Iris pigment epithelial cell (primary cell): ENCODE measurements around the gene BHLHE23.

ENCODE experiments used
- DNase-seq: peaks from one replicate; pipeline ENCODE4 v3.0.0-alpha.2; 2011; ENCODE audit warnings: low read depth

BHLHE23 gene

DNA sequence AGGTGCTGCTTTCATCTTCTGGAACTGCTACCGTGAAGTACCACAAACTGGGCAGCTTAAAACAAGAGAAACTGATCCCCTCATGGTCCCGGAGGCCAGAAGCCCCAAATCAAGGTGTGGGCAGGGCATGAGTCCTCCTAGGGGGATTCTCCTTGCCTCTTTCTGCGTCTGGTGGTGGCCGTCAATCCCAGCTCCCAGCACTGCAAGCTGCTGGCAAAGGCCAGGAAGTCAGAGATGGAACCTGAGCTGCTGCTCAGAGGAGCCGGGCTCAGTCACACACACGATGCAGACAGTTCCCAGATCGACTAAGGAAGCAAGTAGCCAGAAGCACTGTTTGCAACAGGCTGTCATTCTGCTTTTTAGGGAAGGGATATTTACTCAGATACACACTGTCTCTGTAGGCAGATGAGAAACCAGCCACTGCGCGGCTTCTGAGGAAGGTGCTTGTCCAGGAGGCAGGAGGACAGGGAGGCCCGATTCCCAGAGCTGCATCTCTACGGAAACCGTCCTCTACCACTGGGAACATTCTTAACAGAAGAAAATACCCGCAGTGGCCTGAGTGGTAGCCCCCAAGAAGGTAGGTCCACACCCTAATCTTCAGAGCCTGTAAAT lies 15.5 kb downstream of the BHLHE23 start:
- no peak for DNase-seq

DNA sequence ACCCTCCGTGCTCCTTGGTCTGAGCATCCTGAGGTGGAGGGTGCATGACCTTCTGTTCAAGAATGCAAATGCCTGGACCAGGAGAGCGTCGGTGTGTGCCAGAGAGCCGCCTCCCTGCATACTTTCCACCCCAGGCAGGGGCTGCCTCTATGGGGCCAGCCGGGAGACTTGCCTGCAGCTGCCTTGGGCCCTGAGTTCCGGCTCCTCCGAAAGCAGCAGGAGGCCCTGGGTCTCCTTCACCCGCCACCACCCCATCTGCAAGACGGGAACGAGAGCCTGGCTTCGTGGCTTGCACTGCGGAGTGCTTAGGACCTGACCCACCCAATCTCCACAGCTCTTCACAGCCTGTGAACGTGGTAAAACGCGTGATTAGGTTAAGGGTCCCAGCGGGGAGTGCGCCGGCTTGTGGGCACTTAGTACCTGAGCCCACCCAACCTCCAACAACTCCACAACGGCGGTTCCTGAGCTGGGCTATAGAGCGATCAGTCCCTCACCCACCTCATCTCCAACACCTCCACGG lies 16.4 kb downstream of the BHLHE23 start:
- DNase-seq, result no peak

DNA sequence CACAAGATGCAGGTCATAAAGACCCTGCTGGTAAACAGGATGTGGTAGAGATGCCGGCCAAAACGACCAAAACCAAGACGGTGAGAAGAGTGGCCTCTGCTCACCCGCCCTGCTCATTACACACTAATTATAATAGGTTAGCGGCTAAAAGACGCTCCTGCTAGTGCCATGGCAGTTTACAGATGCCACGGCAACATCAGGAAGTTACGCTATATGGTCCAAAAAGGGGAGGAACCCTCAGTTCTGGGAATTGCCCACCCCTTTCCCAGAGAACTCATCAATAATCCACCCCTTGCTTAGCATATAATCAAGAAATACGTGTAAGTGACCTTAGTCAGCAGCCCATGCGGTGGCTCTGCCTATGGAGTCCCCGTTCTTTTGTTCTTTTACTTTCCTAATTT lies 17.6 kb downstream of the BHLHE23 start:
- no peak for DNase-seq

DNA sequence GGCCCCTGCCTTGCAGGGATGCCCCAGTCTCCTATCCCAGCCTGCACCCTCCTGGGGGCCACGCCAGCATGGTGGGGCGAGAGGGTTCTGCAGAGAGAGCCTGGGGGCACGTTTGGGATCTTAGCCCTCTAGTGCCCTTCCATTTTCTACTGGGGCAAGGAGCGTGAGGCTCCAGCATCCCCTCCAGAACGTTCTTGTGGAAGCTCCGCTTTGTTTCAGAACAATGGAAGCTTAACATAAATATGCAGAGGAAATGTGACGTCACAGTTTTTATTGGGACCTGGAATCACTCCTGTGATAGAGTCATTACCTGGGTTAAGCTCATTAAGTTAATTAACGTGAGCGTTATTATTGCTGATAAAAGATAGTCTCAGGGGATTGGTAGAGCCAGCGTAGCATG lies 19.6 kb downstream of the BHLHE23 start:
- no peak for DNase-seq

DNA sequence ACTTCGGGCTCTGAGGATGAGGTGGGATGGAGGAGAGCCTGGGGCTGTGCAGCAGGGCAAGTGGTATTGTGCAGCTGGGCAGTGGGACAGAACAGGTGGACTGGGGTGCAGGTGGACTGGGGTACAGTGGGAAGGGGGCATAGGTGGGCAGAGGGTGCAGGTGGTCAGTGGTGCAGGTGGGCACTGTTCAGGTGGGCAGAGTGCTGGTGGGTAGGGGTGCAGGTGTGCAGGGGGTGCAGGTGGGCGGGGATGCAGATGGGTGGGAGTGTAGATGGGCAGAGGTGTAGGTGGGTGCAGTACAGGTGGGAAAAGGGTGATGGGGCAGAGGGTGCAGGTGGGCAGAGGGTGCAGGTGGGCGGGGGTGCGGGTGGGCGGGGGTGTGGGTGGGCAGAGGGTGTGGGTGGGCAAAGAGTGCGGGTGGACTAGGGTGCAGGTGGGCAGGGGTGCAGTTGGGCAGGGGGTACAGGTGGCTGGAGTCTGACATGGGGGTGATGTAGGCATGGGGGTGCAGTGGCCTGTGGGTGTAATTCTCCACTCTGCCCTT lies 20.4 kb downstream of the BHLHE23 start:
- no peak for DNase-seq

DNA sequence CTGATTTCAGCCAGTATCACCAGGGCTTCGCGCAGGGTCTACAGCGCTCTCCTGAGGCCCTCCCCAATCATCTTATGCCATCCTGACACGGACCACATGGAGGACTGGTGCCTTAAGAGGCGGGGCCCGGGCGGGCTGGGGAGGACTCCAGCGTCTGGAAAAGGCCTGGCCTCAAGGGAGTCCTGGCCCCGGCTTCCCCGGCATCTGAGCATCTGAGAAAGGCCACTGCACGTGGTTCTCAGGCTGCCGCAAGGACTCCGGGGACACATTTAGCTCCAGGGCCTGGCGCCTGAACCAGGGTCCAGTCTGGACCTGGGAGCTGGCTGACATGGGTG lies 21.4 kb downstream of the BHLHE23 start:
- DNase-seq, result no peak

DNA sequence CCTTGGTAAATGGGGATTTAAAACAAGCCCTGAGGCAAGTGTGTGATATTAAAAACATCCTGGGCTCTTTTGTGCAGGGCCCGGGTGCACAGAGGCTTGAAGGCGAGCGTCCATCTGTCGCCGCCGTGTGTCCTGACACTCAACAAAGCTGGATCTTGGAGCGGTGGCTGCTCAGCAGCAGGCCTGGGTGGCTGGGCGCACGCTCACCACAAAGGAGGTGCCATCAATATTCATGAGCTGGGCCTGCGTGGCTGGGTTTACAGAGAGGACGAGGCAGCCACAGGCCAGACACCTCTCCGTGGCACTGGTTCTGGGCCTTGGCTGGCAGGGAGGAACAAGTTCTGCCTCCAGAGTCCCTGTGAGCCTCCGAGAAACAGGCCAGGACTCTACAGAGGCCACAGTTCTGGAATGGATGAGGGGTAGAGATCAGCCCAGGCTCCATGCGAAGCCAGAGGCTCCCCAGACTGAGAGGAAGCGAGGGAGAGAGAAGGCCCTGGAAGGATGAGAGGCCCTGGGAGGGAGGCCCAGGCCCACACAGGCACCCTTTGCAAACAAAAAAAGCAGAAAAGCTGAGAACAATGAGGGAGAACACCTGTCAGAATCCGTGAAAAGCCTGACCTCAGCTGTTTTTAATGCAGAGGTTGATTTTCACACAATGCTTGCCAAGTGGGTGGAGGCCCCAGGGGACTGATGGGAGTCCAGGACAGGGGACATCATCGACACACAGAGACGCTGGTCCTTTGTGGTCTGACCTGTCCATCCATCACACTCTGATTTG lies 21.9 kb downstream of the BHLHE23 start:
- DNase-seq, result no peak

DNA sequence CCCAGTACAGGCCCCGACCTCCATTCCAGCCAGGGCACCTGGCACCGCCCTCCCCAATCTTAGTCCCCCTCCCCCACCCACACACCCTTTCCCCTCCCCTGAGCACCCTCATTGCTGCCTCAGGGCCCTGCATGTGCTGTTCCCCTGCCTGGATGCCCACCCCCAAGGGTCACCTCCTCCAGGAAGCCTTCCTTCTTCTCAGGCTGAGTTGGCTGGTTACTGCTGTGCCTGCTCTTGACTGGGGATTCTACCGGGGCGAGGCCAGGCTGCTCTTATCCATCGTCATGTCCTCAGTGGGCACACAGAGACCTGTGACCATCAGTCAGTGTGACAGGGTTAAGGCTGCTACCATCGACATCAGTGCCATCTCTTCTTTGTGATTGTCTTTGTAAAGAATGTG lies 23.6 kb downstream of the BHLHE23 start:
- DNase-seq, result no peak

DNA sequence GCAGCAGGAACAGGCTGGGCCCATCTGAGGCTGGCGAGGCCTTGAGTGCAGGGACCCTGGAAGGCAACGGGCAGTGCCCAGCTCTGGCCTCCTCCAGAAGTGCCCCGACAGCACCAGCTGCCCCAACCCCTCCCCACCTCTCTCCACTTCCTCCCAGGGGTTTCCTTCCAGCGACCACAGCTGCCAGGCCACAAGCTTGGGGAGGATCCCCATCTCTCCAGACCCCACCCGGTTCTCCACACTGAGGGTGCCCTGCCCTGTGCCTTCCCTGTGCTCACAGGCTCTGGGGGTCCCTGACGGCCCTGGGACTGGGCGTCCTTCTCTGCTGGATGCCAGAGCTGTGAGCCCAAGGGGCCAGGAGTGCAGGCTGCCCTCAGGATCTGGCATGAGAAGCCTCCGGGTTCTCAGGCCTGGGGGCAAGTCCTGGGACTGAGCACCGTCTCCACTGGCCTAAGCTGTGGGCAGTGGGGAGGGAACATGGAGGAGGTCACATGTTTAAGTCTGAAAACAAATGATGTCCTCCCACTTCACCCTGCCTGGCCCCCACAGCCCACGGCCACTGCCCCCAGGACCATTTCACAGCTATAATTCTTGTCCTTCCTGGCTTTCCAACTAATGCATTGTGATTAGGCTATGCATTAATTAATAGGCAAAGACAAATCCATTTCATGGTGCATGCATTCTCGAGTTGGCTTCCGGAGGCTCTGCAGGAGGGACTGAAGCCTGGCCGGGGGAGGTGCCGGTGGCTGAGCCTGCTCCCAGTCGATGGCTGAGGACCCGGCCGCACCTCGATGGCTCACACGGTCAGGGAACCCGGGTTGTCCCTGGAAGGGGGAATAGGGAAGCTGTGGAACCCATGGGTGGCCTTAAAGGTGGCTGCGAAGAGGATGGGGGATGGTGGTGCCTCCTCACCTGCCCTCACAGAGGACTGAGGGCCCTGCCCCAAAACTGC lies 24.4 kb downstream of the BHLHE23 start:
- no peak for DNase-seq

DNA sequence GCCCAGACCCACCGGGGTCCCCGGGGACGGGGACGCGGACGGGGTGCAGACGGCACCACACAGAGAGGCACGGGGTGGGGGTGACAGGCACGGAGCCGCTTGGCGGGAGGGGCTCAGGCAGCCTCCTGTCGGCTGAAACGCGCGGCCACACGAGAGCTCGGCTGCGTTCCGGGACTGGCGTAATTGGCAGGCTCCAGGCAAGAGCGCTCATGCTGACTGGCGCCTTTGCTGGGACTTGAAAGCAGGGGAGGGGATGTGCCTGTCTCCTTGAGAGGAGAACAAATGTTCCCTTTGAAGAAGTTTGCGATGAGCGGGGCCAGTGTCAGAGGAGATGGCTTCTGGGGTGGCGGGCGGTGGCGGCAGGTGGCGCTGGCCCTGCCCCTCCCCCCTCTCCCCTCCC lies 25.8 kb downstream of the BHLHE23 start:
- DNase-seq, result peak; percentile 31

DNA sequence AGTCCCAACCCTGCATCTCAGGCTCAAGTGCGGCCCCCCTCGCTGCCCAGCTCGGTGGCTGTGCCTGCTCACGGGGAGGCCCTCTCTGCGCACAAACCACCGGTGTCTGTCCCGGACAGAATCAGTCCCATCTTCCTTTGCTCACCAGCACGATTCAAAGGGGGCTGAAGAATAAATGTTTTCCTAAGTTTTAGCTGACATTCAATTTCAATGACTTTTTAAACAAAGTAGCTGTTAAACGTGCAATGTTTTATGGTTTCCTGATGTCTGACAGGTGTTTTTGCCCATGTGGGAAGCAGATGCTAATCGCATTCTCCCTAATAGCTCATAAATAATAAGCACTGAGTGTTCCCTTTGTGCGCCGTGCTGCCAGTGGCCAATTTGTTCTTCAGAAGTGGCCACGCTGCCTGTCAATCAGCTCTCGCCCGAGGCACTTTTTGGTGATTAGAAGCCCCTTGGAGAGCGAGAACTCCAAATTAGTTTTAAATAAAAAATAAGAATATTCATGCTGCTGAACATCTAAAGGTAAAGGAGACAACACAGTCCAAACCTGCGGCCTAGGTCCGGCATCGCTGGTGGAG lies 26.3 kb downstream of the BHLHE23 start:
- no peak for DNase-seq

DNA sequence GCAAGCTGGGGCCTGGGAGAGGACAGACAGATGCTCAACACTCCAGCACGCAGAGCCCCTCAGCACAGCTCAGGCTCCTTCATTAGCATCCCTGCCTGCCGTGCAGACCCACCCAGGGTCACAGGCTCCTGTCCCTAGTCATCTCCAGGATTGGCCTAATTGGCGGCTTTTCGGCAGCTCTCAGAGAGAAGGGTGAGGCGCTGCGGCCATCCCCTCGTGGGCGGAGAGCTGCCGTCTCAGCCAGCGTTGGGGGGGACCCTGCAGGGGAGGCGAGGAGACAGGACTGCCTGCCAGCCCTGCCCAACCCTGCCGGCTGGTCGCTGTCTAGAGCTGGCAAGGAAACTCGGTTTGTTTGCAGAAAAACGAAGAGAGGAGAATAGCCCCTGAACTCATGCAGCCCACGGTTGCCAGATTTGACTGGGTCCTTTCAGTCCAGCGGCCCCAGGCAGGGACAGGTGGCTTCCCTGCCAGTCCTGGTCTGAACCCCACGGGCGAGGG lies 26.8 kb downstream of the BHLHE23 start:
- no peak for DNase-seq

DNA sequence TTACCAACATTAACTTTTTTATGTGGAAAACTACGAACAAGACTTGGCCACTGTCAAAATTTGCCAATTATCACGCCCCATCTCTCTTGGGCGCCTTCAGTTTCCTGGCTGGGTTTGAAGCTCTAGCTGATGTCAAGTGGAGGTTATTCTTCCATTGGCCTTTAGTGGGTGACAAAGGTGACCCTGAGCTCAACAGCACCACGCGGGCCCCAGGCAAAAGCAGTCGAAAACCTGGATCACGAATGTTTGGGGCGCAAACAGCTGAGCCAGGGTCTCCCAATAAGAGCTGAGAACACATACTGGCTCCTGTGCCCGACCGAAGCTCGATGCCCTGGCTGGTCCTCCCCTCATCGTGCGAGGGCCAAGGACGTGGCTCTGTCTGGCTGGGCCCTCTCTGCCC lies 27.5 kb downstream of the BHLHE23 start:
- no peak for DNase-seq

DNA sequence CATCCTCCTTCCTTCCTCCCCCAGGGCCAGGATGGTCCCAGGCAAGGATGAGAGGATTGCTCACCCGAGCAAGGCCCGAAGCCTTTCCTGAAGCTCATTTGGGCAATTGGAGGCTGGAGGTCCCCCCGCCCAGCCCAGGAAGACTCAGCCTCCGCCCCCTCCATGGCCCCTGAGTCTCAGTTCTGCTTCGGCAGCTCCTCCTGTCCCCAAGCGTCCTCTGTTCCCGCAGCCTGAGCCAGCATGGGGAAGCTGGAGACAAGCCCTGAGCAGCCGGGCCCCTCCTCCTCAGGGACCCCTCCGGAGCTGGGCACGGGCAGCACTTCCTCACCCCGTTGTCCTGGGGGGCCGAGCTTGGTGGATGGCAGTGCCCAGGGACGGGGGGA lies 28.2 kb downstream of the BHLHE23 start:
- no peak for DNase-seq

DNA sequence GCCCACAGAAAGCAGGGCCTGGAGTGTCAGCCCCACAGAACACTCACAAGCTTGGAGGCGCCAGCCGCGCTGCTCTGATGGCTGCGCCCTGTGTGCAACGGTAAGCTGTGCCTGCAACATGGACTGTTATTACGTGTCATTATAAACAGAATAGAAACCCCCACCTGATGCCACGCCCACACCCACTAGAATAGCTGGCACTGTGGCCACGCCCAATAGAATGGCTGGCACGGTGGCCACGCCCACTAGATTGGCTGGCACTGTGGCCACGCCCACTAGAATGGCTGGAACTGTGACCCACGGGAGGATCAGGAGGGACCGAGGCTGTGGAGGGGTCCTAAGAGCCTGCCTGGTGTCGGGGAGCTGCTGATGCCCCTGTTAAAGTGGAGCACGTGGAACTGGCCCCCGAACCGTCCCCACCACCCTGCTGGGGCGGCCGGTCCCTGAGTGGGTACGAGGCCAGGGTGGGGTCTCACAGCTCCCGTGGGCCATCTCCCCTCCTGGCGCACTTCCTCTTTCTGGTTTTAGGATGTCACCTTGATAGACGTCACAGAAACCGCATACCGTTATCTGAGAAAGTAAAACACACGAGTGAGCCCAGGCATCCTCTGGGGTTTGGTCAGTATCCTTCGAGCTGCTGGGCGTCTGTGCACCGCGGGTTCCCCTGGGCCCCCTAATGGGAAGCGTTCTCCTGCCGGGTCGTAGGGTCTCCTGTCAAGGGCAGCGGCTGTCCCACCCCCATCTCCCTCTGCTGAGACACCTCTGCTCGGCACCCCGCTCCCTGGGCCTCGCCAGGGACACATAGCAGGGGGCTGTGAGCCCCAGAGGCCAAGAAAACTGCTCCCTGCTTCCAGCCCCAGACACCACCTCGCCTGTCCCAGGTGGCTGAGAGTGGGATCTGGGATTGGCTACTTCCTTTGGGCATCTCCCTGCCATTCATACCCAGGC lies 28.9 kb downstream of the BHLHE23 start:
- no peak for DNase-seq

DNA sequence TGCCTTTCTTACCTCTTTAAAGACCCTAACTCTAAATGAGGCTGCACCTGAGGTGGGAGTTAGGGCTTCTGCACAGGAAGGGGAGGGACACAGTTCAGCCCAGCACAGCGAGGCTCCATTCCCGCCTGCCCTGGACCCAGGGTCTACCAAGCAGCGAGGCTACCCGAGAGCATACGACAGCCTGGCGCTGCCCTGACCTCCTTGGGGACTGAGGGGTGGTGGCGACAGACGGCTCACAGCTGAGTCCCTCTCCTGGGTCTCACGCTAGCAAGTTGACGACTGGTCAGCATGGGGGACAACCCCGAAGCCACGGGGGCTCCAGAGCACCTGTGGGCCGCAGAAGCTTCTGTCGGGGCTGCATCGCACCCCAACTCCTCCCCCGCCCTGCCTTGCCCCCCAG lies 29.9 kb downstream of the BHLHE23 start:
- no peak for DNase-seq

DNA sequence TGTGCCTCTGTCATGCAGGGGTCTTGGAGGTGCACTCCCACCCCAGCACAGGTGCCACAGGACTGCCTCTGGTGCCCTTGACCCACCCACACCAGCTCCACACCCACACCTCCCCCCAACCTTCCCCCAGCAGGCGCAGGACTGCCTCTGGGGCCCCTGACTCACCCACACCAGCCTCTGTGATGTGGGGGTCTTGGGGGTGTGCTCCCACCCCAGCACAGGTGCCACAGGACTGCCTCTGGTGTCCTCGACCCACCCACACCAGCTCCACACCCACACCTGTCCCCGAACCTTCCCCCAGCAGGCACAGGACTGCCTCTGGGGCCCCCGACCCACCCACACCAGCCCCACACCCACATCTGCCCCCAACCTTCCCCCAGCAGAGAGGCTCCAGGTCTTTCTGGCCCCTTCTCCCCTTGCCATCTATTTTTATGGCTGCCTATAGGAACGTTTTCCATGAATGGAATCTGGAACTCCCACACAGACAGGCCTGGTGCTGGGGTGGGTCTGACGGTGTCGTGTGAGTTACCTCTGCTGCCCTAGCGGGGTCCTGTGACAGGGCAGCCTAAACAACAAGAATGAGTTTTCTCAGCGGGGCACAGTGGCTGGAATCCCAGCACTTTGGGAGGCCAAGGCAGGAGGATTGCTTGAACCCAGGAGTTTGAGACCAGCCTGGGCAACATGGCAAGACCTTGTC lies 30.8 kb downstream of the BHLHE23 start:
- DNase-seq, result no peak

DNA sequence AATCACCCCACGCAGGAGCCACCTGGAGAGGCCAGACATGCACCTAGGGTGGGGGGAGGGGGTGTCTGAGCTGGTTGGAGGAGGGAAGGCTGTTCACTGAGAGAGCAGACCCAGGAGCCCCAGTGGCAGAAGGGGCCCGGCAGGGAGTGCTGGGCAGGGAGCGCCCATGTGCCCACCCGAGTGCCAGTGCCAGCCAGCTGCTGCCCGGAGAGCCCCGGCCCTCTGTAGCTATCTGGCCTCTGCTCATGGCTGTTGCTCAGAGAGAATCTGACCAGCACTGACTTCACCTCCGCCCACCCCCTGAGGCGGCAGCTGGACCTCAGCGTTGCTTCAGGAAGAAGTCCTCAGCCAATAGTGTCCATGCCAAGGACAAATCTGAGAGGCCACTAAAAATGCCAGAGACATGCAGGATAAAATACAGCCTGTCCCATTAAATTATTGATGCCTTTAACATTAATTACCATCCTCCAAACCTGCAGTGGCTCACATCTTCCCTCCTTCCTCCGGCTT lies 31.5 kb downstream of the BHLHE23 start:
- no peak for DNase-seq

DNA sequence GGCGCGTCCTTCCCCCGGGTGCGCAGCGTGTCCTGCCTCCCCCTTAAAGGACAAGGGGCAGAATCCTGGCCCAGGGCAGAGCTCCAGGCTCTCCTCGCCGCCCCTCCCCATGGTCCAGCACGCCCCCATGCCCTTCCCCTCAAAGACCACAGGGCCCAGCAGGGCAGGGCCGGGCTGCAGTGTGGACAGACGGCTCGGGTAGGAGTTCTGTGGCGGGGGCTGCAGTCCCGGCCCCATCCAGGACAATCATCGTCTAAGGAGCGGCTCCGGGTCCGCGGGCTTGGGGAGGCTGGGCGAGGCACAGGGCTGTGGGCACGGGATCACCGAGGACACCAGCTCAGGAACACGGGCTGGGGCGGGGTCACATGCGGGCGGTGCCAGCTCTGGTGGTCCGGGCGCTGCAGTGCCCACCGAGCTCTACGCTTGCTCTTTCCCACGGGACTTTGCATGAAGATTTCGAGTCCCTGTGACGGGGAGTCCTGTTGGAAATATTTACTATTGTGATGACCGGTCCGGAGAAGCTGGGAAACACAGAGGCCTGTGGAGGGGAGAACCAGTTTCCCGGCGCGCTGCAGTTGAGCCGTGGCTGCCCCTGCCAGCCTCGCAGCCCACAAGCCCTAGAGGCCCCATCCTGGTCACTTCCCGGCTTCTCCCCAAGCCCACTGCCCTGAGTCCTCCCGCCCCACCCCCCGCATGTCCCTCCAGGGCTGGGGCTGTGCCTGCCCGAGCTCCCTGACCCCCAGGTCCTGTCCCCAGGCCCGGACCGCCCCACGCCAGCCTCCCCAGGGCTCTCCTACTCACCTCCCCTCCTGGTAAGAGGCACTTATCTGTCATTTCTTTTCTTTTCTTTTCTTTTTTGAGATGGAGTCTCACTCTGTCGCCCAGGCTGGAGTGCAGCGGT lies 33.7 kb downstream of the BHLHE23 start:
- DNase-seq, result no peak
